GM18868 (cell line): ENCODE results near the gene AUTS2.

ENCODE experiments used
- ATAC-seq: cut with Tn5 transposase; IDR thresholded peaks from one replicate; pipeline ENCODE4 v1.9.1; 2021; ENCODE audit warnings: mild to moderate bottlenecking, moderate library complexity; ENCODE audit not compliant: unreplicated experiment

Gene AUTS2

GRCh38 chr7:69957661-69958060 lies 359.4 kb downstream of the AUTS2 start:
- ATAC-seq = no peak

- ATAC-seq = no peak
Measured at GRCh38 chr7:69959789-69960499, 361.7 kb downstream of the AUTS2 start.

GRCh38 chr7:69961436-69961835 lies 363.2 kb downstream of the AUTS2 start:
- ATAC-seq = no peak

GRCh38 chr7:69962186-69963065 lies 364.2 kb downstream of the AUTS2 start:
- peak; percentile 77 for ATAC-seq

GRCh38 chr7:69963393-69963792 lies 365.1 kb downstream of the AUTS2 start:
- ATAC-seq = no peak

GRCh38 chr7:69966766-69967591 lies 368.7 kb downstream of the AUTS2 start:
- no peak for ATAC-seq

- ATAC-seq = peak; percentile 91
Measured at GRCh38 chr7:69967689-69968450, 369.6 kb downstream of the AUTS2 start.

GRCh38 chr7:69968969-69969556 lies 370.8 kb downstream of the AUTS2 start:
- no peak for ATAC-seq

- no peak for ATAC-seq
Measured at GRCh38 chr7:69981646-69982045, 383.4 kb downstream of the AUTS2 start.

GRCh38 chr7:69982197-69982596 lies 383.9 kb downstream of the AUTS2 start:
- no peak for ATAC-seq

- ATAC-seq = no peak
Measured at GRCh38 chr7:69989551-69989950, 391.3 kb downstream of the AUTS2 start.

GRCh38 chr7:69992938-69993337 lies 394.7 kb downstream of the AUTS2 start:
- ATAC-seq = peak; percentile 87

- no peak for ATAC-seq
Measured at GRCh38 chr7:69994218-69994617, 395.9 kb downstream of the AUTS2 start.

GRCh38 chr7:69994886-69995542 lies 396.7 kb downstream of the AUTS2 start:
- no peak for ATAC-seq

- no peak for ATAC-seq
Measured at GRCh38 chr7:69996121-69996520, 397.8 kb downstream of the AUTS2 start.

- ATAC-seq = no peak
Measured at GRCh38 chr7:70000737-70001348, 402.6 kb downstream of the AUTS2 start.

GRCh38 chr7:70005480-70005879 lies 407.2 kb downstream of the AUTS2 start:
- no peak for ATAC-seq

- ATAC-seq = peak; percentile 21
Measured at GRCh38 chr7:70005891-70006260, 407.6 kb downstream of the AUTS2 start.

- ATAC-seq = peak; percentile 61
Measured at GRCh38 chr7:70006261-70006920, 408.1 kb downstream of the AUTS2 start.
